Activated T-cell treated with anti-CD3 and anti-CD28 coated beads for 4 hours (primary cell): Measurements from ENCODE around the gene FBXO15.
A peak's percentile ranks its signal among the peaks of the same experiment; 100 is the strongest.

Experiments used
- DNase-seq: peaks from one replicate; pipeline ENCODE4 v3.0.0-alpha.2; 2020

The FBXO15 gene

GRCh38 chr18:74040459-74041332 is 106.9 kb downstream of the FBXO15 start:
- peak; percentile 49 for DNase-seq

GRCh38 chr18:74040008-74040407 is 107.6 kb downstream of the FBXO15 start:
- no peak for DNase-seq

DNA sequence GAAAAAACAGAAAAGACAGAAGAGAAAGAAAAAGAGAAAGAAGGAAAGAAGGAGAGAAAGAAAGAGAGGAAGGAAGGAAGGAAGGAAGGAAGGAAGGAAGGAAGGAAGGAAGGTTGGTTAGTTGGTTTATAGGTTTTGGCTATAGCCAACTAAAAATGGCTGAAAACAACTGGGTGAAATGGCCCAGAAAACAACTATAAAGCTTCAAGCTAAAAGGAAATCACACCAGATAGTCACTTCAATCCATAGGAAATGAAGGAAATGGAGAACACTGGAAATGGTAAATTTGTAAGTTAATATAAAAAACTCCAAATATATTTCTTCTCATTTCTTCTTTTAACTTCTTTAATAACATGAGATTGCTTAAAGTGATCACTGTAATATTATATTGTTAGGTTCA is 118.5 kb downstream of the FBXO15 start:
- no peak for DNase-seq
